SIG-M5 treated with dmso at 0.1 percent for 504 hours (cell line): Measurements from ENCODE around the gene YARS1.

Experiments
- DNase-seq: peaks from one replicate; lab custom pipeline; 2025; ENCODE audit not compliant: unreplicated experiment; lab: John Stamatoyannopoulos, UW

Gene YARS1

GRCh38 chr1:32748926-32749325 lies 68.2 kb downstream of the YARS1 start:
- DNase-seq, result no peak

- DNase-seq, result no peak
Measured at GRCh38 chr1:32748348-32748747, 68.8 kb downstream of the YARS1 start.

GRCh38 chr1:32746130-32746529 lies 71.0 kb downstream of the YARS1 start:
- DNase-seq, result no peak

GRCh38 chr1:32744071-32744425 lies 73.1 kb downstream of the YARS1 start:
- no peak for DNase-seq

- no peak for DNase-seq
Measured at GRCh38 chr1:32743380-32744070, 73.6 kb downstream of the YARS1 start.

- DNase-seq, result no peak
Measured at GRCh38 chr1:32742956-32743355, 74.2 kb downstream of the YARS1 start.

GRCh38 chr1:32742199-32742947 lies 74.8 kb downstream of the YARS1 start:
- DNase-seq, result no peak

GRCh38 chr1:32741413-32742198 lies 75.6 kb downstream of the YARS1 start:
- no peak for DNase-seq

GRCh38 chr1:32741059-32741412 lies 76.1 kb downstream of the YARS1 start:
- no peak for DNase-seq

GRCh38 chr1:32736812-32737791 lies 80.1 kb downstream of the YARS1 start:
- no peak for DNase-seq

- no peak for DNase-seq
Measured at GRCh38 chr1:32733582-32734321, 83.4 kb downstream of the YARS1 start.

- DNase-seq, result no peak
Measured at GRCh38 chr1:32729254-32730046, 87.7 kb downstream of the YARS1 start.

GRCh38 chr1:32728413-32729077 lies 88.6 kb downstream of the YARS1 start:
- DNase-seq, result no peak

- no peak for DNase-seq
Measured at GRCh38 chr1:32727876-32728275, 89.3 kb downstream of the YARS1 start.

- DNase-seq, result no peak
Measured at GRCh38 chr1:32725615-32725982, 91.6 kb downstream of the YARS1 start.
